HG02852 (cell line): ENCODE data around the gene WDR73.
A peak's percentile ranks its signal among the peaks of the same experiment; 100 is the strongest.

Source experiments
- ATAC-seq: cut with Tn5 transposase; IDR thresholded peaks from one replicate; pipeline ENCODE4 v1.9.1; 2021; ENCODE audit warnings: mild to moderate bottlenecking, moderate library complexity; ENCODE audit not compliant: unreplicated experiment

Gene WDR73

GRCh38 chr15:84621358-84621979 lies 32.6 kb downstream of the WDR73 start:
- ATAC-seq, result no peak

GRCh38 chr15:84620626-84621025 lies 33.5 kb downstream of the WDR73 start:
- ATAC-seq, result no peak

GRCh38 chr15:84616235-84616634 lies 37.8 kb downstream of the WDR73 start:
- ATAC-seq, result no peak

- no peak for ATAC-seq
Observed at GRCh38 chr15:84611631-84612030, 42.5 kb downstream of the WDR73 start.

GRCh38 chr15:84609818-84610525 lies 44.1 kb downstream of the WDR73 start:
- ATAC-seq, result no peak

- ATAC-seq, result no peak
Observed at GRCh38 chr15:84608707-84609284, 45.3 kb downstream of the WDR73 start.

GRCh38 chr15:84606653-84607120 lies 47.4 kb downstream of the WDR73 start:
- no peak for ATAC-seq

GRCh38 chr15:84605554-84605882 lies 48.6 kb downstream of the WDR73 start:
- no peak for ATAC-seq

- ATAC-seq, result no peak
Observed at GRCh38 chr15:84604826-84605553, 49.1 kb downstream of the WDR73 start.

GRCh38 chr15:84603630-84604379 lies 50.3 kb downstream of the WDR73 start:
- ATAC-seq, result no peak

GRCh38 chr15:84601555-84601838 lies 52.6 kb downstream of the WDR73 start:
- no peak for ATAC-seq

- peak; percentile 92 for ATAC-seq
Observed at GRCh38 chr15:84600687-84601554, 53.2 kb downstream of the WDR73 start, which contains the start of gene ZSCAN2. Gene ZSCAN2 (plus strand): TSS chr15:84601009. CDS start chr15:84603928, 2,919 bp downstream.

- peak; percentile 12 for ATAC-seq
Observed at GRCh38 chr15:84600331-84600686, 53.8 kb downstream of the WDR73 start.

- no peak for ATAC-seq
Observed at GRCh38 chr15:84599906-84600305, 54.2 kb downstream of the WDR73 start.

- ATAC-seq, result no peak
Observed at GRCh38 chr15:84598993-84599392, 55.1 kb downstream of the WDR73 start.

GRCh38 chr15:84598250-84598649 lies 55.8 kb downstream of the WDR73 start:
- ATAC-seq, result peak; percentile 32

GRCh38 chr15:84597296-84597695 lies 56.8 kb downstream of the WDR73 start:
- no peak for ATAC-seq

GRCh38 chr15:84595660-84596059 lies 58.4 kb downstream of the WDR73 start:
- no peak for ATAC-seq

- ATAC-seq, result no peak
Observed at GRCh38 chr15:84594617-84595290, 59.3 kb downstream of the WDR73 start.

- no peak for ATAC-seq
Observed at GRCh38 chr15:84591815-84592214, 62.3 kb downstream of the WDR73 start.
